Gastrocnemius medialis (tissue), 4 donors: ENCODE results near the gene KRT23.

ENCODE experiments used
- POLR2A ChIP-seq, 2 donors: fragments of 450-650 bp; IDR thresholded peaks; one replicate each; pipeline ENCODE4 v1.6.1; 2017; ENCODE audit warnings: antibody characterized with exemption in 2 of 2, mild to moderate bottlenecking in 2 of 2, moderate library complexity in 2 of 2
- TF ChIP-seq, protein P1 (sequence below), 5 experiments: fragments of 450-650 bp in 3 of 5; fragments of 200-600 bp in 2 of 5; sonication (generic) in 2 of 5; IDR thresholded peaks in 4 of 5; conservative IDR thresholded peaks in 1 of 5; 1 replicate in 4 of 5; 2 replicates in 1 of 5; pipeline ENCODE4 v1.5.1; 2016 to 2019; ENCODE audit warnings: antibody characterized with exemption in 5 of 5, mild to moderate bottlenecking in 3 of 5, moderate library complexity in 3 of 5

DNA sequence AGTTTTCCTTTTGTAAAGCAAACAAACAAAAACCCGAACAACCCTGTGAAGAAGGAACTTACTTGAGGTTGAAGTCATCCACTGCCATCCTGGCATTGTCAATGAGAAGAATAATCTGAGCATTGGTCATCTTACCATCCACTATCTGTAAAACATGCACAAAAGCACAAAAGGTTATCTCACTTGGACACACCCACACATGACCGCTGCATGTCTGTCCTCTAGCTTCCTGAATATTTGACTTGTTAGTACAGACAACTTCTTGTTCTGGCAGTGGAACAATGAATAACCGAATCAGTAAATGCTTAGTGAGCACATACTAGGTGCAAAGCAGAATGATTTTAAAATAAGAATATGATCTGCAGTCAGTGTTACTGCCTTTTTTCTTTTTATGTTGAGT, 6.1 kb downstream of the KRT23 start:
- TF ChIP-seq, protein P1, sequence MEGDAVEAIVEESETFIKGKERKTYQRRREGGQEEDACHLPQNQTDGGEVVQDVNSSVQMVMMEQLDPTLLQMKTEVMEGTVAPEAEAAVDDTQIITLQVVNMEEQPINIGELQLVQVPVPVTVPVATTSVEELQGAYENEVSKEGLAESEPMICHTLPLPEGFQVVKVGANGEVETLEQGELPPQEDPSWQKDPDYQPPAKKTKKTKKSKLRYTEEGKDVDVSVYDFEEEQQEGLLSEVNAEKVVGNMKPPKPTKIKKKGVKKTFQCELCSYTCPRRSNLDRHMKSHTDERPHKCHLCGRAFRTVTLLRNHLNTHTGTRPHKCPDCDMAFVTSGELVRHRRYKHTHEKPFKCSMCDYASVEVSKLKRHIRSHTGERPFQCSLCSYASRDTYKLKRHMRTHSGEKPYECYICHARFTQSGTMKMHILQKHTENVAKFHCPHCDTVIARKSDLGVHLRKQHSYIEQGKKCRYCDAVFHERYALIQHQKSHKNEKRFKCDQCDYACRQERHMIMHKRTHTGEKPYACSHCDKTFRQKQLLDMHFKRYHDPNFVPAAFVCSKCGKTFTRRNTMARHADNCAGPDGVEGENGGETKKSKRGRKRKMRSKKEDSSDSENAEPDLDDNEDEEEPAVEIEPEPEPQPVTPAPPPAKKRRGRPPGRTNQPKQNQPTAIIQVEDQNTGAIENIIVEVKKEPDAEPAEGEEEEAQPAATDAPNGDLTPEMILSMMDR (IDR thresholded peaks at IDR 0.05 in 4 of 5, conservative IDR thresholded peaks at IDR 0.05 in 1 of 5) = no peak
- TF ChIP-seq POLR2A (IDR thresholded peaks at IDR 0.05) = no peak
